ENCODE results near the gene DHDH. TPM values are rescaled to one million over a fixed set of nuclear protein-coding genes. Genes with fewer than 3 reads are reported as not detected.

DHDH gene
- total and polyA plus RNA-seq, 2 of the 13 experiments (the other 11 are each of a cell fraction or from before 2014, with no cell fraction given): 0.13 to 0.91 TPM

DNA sequence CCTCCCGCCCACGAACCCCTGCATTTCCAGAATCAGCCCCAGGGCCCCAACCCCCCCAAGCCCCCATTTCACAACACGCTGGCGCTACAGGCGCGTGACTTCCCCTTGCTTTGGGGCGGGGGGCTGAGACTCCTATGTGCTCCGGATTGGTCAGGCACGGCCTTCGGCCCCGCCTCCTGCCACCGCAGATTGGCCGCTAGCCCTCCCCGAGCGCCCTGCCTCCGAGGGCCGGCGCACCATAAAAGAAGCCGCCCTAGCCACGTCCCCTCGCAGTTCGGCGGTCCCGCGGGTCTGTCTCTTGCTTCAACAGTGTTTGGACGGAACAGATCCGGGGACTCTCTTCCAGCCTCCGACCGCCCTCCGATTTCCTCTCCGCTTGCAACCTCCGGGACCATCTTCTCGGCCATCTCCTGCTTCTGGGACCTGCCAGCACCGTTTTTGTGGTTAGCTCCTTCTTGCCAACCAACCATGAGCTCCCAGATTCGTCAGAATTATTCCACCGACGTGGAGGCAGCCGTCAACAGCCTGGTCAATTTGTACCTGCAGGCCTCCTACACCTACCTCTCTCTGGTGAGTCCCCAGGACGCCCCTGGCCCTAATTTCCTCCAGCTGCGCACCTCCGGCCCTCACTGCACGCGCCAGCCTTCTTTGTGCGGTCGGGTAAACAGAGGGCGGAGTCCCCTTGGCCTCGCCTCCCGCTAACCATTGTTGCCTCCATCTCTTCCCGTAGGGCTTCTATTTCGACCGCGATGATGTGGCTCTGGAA is 31.7 kb downstream of the DHDH start, which contains the start of gene FTL (continued):
- TF ChIP-seq ZNF530 (CRISPR knock-in tag; IDR thresholded peaks at IDR 0.05; ENCODE audit: low read depth) (no peak), ATF1 (CRISPR knock-in tag; IDR thresholded peaks at IDR 0.05) (no peak), ZNF720 (CRISPR knock-in tag; IDR thresholded peaks at IDR 0.05) (peak; percentile 94; the same call in 1 of the 2 replicates), HCFC1 (IDR thresholded peaks at IDR 0.05; ENCODE audit: low read depth, low read length) (peak; percentile 36), LBX2 (CRISPR knock-in tag; IDR thresholded peaks at IDR 0.05; ENCODE audit: borderline replicate concordance) (no peak), PLRG1 (conservative IDR thresholded peaks at IDR 0.05) (no peak), ARID2 (CRISPR knock-in tag; IDR thresholded peaks at IDR 0.05; ENCODE audit: borderline replicate concordance) (peak; percentile 34; the same call in 1 of the 2 replicates), ZNF660 (CRISPR knock-in tag; IDR thresholded peaks at IDR 0.05; ENCODE audit: borderline replicate concordance, low read depth) (0 out of 2 replicates have a peak, but pooled peaks have one; percentile 26), ZBTB8A (CRISPR knock-in tag; IDR thresholded peaks at IDR 0.05; ENCODE audit: borderline replicate concordance, low read depth) (peak; percentile 30; the same call in 1 of the 2 replicates), ZBTB25 (CRISPR knock-in tag; IDR thresholded peaks at IDR 0.05) (peak; percentile 89; the same call in 1 of the 2 replicates), ZNF350 (CRISPR knock-in tag; IDR thresholded peaks at IDR 0.05; ENCODE audit: borderline replicate concordance, low read depth) (peak; percentile 82), NFE2L1 (CRISPR knock-in tag; IDR thresholded peaks at IDR 0.05; ENCODE audit: borderline replicate concordance) (no peak)
- TF ChIP-seq, protein P1, sequence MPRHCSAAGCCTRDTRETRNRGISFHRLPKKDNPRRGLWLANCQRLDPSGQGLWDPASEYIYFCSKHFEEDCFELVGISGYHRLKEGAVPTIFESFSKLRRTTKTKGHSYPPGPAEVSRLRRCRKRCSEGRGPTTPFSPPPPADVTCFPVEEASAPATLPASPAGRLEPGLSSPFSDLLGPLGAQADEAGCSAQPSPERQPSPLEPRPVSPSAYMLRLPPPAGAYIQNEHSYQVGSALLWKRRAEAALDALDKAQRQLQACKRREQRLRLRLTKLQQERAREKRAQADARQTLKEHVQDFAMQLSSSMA (CRISPR knock-in tag; IDR thresholded peaks at IDR 0.05): peak; percentile 86; the same call in 1 of the 2 replicates
- TF ChIP-seq, protein P2, sequence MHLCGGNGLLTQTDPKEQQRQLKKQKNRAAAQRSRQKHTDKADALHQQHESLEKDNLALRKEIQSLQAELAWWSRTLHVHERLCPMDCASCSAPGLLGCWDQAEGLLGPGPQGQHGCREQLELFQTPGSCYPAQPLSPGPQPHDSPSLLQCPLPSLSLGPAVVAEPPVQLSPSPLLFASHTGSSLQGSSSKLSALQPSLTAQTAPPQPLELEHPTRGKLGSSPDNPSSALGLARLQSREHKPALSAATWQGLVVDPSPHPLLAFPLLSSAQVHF (CRISPR knock-in tag; IDR thresholded peaks at IDR 0.05): peak; percentile 82; the same call in 1 of the 2 replicates
- TF ChIP-seq, protein P3, sequence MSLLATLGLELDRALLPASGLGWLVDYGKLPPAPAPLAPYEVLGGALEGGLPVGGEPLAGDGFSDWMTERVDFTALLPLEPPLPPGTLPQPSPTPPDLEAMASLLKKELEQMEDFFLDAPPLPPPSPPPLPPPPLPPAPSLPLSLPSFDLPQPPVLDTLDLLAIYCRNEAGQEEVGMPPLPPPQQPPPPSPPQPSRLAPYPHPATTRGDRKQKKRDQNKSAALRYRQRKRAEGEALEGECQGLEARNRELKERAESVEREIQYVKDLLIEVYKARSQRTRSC (CRISPR knock-in tag; IDR thresholded peaks at IDR 0.05; ENCODE audit: low read depth): peak; percentile 79; the same call in 1 of the 2 replicates
- TF ChIP-seq, protein P4, sequence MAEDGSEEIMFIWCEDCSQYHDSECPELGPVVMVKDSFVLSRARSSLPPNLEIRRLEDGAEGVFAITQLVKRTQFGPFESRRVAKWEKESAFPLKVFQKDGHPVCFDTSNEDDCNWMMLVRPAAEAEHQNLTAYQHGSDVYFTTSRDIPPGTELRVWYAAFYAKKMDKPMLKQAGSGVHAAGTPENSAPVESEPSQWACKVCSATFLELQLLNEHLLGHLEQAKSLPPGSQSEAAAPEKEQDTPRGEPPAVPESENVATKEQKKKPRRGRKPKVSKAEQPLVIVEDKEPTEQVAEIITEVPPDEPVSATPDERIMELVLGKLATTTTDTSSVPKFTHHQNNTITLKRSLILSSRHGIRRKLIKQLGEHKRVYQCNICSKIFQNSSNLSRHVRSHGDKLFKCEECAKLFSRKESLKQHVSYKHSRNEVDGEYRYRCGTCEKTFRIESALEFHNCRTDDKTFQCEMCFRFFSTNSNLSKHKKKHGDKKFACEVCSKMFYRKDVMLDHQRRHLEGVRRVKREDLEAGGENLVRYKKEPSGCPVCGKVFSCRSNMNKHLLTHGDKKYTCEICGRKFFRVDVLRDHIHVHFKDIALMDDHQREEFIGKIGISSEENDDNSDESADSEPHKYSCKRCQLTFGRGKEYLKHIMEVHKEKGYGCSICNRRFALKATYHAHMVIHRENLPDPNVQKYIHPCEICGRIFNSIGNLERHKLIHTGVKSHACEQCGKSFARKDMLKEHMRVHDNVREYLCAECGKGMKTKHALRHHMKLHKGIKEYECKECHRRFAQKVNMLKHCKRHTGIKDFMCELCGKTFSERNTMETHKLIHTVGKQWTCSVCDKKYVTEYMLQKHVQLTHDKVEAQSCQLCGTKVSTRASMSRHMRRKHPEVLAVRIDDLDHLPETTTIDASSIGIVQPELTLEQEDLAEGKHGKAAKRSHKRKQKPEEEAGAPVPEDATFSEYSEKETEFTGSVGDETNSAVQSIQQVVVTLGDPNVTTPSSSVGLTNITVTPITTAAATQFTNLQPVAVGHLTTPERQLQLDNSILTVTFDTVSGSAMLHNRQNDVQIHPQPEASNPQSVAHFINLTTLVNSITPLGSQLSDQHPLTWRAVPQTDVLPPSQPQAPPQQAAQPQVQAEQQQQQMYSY (CRISPR knock-in tag; IDR thresholded peaks at IDR 0.05): peak; percentile 71; the same call in 1 of the 2 replicates
